ENCODE measurements around the gene METTL24. TPM values are rescaled to one million over a fixed set of nuclear protein-coding genes. Genes with fewer than 3 reads are reported as not detected.
A peak's percentile ranks its signal among the peaks of the same experiment; 100 is the strongest.

METTL24 gene
- total and polyA plus RNA-seq, 4 donors: 0.14 to 2.0 (median 0.91) TPM

- TF ChIP-seq CTCF (IDR thresholded peaks at IDR 0.05; ENCODE audit: low read depth, low read length, missing input control): no peak
These were observed 62.5 kb downstream of the METTL24 start (continued) for GRCh38 chr6:110295451-110296165.

- no peak overlapping the region for H3K27ac ChIP-seq (ENCODE audit: low read depth in 1 of 2, low read length in 2 of 2)
- H3K4me3 ChIP-seq (ENCODE audit: low read depth in 1 of 3, low read length in 3 of 3): no peak overlapping the region
- peaks cover 0 to 2% (median 0%) of the 10 kb centered on the region in 4 donors for H3K4me1 ChIP-seq (ENCODE audit: control insufficient read depth in 4 of 4, insufficient read depth in 4 of 4, low read length in 3 of 4)
- DNase-seq (ENCODE audit: low spot score): no peak
- TF ChIP-seq HNF4G (IDR thresholded peaks at IDR 0.05) (peak; percentile 10), SP1 (IDR thresholded peaks at IDR 0.05) (peak; percentile 36), EGR1 (IDR thresholded peaks at IDR 0.05; ENCODE audit: low read depth in 2 of 2) (no peak), HNF4A (conservative IDR thresholded peaks at IDR 0.05) (peak in 1 of 2 donors; percentile 52)
- WGBS: 60% methylated on average over 8 of the region's 8 CpGs
- H3K36me3 ChIP-seq (ENCODE audit: control insufficient read depth in 4 of 4, insufficient read depth in 3 of 4, low read depth in 1 of 4, low read length in 3 of 4): no peaks in the 10 kb centered on the region
- no peak overlapping the region for H3K9ac ChIP-seq (ENCODE audit: low read depth in 1 of 2, low read length in 2 of 2)
- H3K27me3 ChIP-seq (ENCODE audit: control insufficient read depth in 4 of 4, insufficient read depth in 4 of 4, low read length in 3 of 4): no peaks in the 10 kb centered on the region
- no peaks in the 10 kb centered on the region for H3K9me3 ChIP-seq (ENCODE audit: control insufficient read depth in 4 of 4, low read length in 3 of 4)
These were observed 70.4 kb downstream of the METTL24 start for GRCh38 chr6:110287462-110288341.

GRCh38 chr6:110285306-110286060 lies 72.7 kb downstream of the METTL24 start:
- no peaks in the 10 kb centered on the region for H3K27me3 ChIP-seq (ENCODE audit: control insufficient read depth in 4 of 4, insufficient read depth in 4 of 4, low read length in 3 of 4)
- H3K27ac ChIP-seq (ENCODE audit: low read depth in 1 of 2, low read length in 2 of 2): no peak overlapping the region
- TF ChIP-seq ATF3 (IDR thresholded peaks at IDR 0.05) (no peak), GABPA (IDR thresholded peaks at IDR 0.05 in 1 of 2, conservative IDR thresholded peaks at IDR 0.05 in 1 of 2) (no peak), EGR1 (IDR thresholded peaks at IDR 0.05; ENCODE audit: low read depth in 2 of 2) (no peak), CTCF (IDR thresholded peaks at IDR 0.05; ENCODE audit: low read depth, low read length, missing input control) (no peak), RAD21 (IDR thresholded peaks at IDR 0.05) (no peak)
- WGBS: 86% methylated on average over 7 of the region's 7 CpGs
- no peak overlapping the region for H3K4me3 ChIP-seq (ENCODE audit: low read depth in 1 of 3, low read length in 3 of 3)
- no peak for DNase-seq (ENCODE audit: low spot score)
- no peak overlapping the region for H3K9ac ChIP-seq (ENCODE audit: low read depth in 1 of 2, low read length in 2 of 2)
- no peaks in the 10 kb centered on the region for H3K9me3 ChIP-seq (ENCODE audit: control insufficient read depth in 4 of 4, low read length in 3 of 4)
- H3K36me3 ChIP-seq (ENCODE audit: control insufficient read depth in 4 of 4, insufficient read depth in 3 of 4, low read depth in 1 of 4, low read length in 3 of 4): no peaks in the 10 kb centered on the region
- peaks cover 0 to 2% (median 0%) of the 10 kb centered on the region in 4 donors for H3K4me1 ChIP-seq (ENCODE audit: control insufficient read depth in 4 of 4, insufficient read depth in 4 of 4, low read length in 3 of 4)
